H9 (cell line): ENCODE results near the gene GOLPH3L. TPM values are rescaled to one million over a fixed set of nuclear protein-coding genes. Genes with fewer than 3 reads are reported as not detected.

Experiments
- DNase-seq: peaks from one replicate; pipeline ENCODE4 v3.0.0-alpha.2; 2017
- H2AFZ ChIP-seq: one replicate; pipeline ENCODE4 v1.6.1; 2013; ENCODE audit warnings: mild to moderate bottlenecking, low read length, control low read depth, moderate library complexity
- H2AK5ac ChIP-seq: 2 replicates; pipeline ENCODE4 v1.6.1; 2013; ENCODE audit warnings: low read length, control low read depth, mixed read lengths; ENCODE audit not compliant: insufficient read length
- H2BK120ac ChIP-seq: one replicate; pipeline ENCODE4 v1.6.1; 2013; ENCODE audit warnings: low read depth, mild to moderate bottlenecking, low read length, control low read depth, inconsistent platforms; ENCODE audit not compliant: poor library complexity, severe bottlenecking
- H2BK12ac ChIP-seq: 2 replicates; pipeline ENCODE4 v1.6.1; 2013; ENCODE audit warnings: low read length, control low read depth, mixed read lengths, low read depth; ENCODE audit not compliant: insufficient read length
- H2BK15ac ChIP-seq: 2 replicates; pipeline ENCODE4 v1.6.1; 2013; ENCODE audit warnings: low read depth, low read length, control low read depth
- H2BK20ac ChIP-seq: one replicate; pipeline ENCODE4 v1.6.1; 2013; ENCODE audit warnings: low read depth, mild to moderate bottlenecking, low read length, control low read depth, inconsistent platforms; ENCODE audit not compliant: poor library complexity, severe bottlenecking
- H2BK5ac ChIP-seq: 2 replicates; pipeline ENCODE4 v1.6.1; 2013; ENCODE audit warnings: low read length, control low read depth, mixed read lengths; ENCODE audit not compliant: insufficient read length
- H3K14ac ChIP-seq: 2 replicates; pipeline ENCODE4 v1.6.1; 2013; ENCODE audit warnings: low read length, control low read depth; ENCODE audit not compliant: insufficient read depth
- H3K18ac ChIP-seq: 2 replicates; pipeline ENCODE4 v1.6.1; 2013; ENCODE audit warnings: low read depth, mild to moderate bottlenecking, mixed read lengths, low read length, control low read depth; ENCODE audit not compliant: insufficient read length
- H3K23ac ChIP-seq: 2 replicates; pipeline ENCODE4 v1.6.1; 2013; ENCODE audit warnings: low read length, control low read depth, mixed read lengths, low read depth; ENCODE audit not compliant: insufficient read length
- H3K23me2 ChIP-seq: 2 replicates; pipeline ENCODE4 v1.6.1; 2013; ENCODE audit warnings: low read depth, mild to moderate bottlenecking, mixed read lengths, low read length, control low read depth; ENCODE audit not compliant: insufficient read length, poor library complexity, severe bottlenecking
- H3K27ac ChIP-seq: 2 replicates; pipeline ENCODE4 v1.5.1; 2013; ENCODE audit warnings: low read length, control low read depth, mixed read lengths, low read depth; ENCODE audit not compliant: insufficient read length
- H3K27me3 ChIP-seq: 2 replicates; pipeline ENCODE4 v1.6.1; 2013; ENCODE audit warnings: low read length, control low read depth, inconsistent platforms; ENCODE audit not compliant: insufficient read depth
- H3K4ac ChIP-seq: 2 replicates; pipeline ENCODE4 v1.6.1; 2013; ENCODE audit warnings: low read depth, mild to moderate bottlenecking, control low read depth, inconsistent platforms, low read length, moderate library complexity
- H3K4me1 ChIP-seq: 2 replicates; pipeline ENCODE4 v1.6.1; 2013; ENCODE audit warnings: low read length, control low read depth, inconsistent platforms; ENCODE audit not compliant: insufficient read depth
- H3K4me2 ChIP-seq: 2 replicates; pipeline ENCODE4 v1.6.1; 2013; ENCODE audit warnings: low read length, control low read depth, mixed read lengths; ENCODE audit not compliant: insufficient read length, insufficient read depth
- H3K56ac ChIP-seq: 2 replicates; pipeline ENCODE4 v1.6.1; 2013; ENCODE audit warnings: low read depth, mild to moderate bottlenecking, mixed read lengths, low read length, control low read depth; ENCODE audit not compliant: insufficient read length
- H3K79me1 ChIP-seq: 2 replicates; pipeline ENCODE4 v1.6.1; 2013; ENCODE audit warnings: low read depth, mild to moderate bottlenecking, moderate library complexity, low read length, control low read depth, inconsistent platforms; ENCODE audit not compliant: insufficient read depth, poor library complexity, severe bottlenecking
- H3K79me2 ChIP-seq: 2 replicates; pipeline ENCODE4 v1.6.1; 2013; ENCODE audit warnings: low read length, control low read depth, inconsistent platforms; ENCODE audit not compliant: insufficient read depth
- H3K9ac ChIP-seq: 2 replicates; pipeline ENCODE4 v1.6.1; 2013; ENCODE audit warnings: low read length, control low read depth, mixed read lengths; ENCODE audit not compliant: insufficient read length; ENCODE audit errors: extremely low read depth
- H3K9me3 ChIP-seq: one replicate; pipeline ENCODE4 v1.6.1; 2013; ENCODE audit warnings: low read depth, low read length, inconsistent platforms; ENCODE audit not compliant: control insufficient read depth
- H3T11ph ChIP-seq: one replicate; pipeline ENCODE4 v1.6.1; 2013; ENCODE audit warnings: mild to moderate bottlenecking, low read length, control low read depth, inconsistent platforms
- H4K20me1 ChIP-seq: one replicate; pipeline ENCODE4 v1.6.1; 2013; ENCODE audit not compliant: control insufficient read depth, insufficient read length, insufficient read depth
- H4K5ac ChIP-seq: 2 replicates; pipeline ENCODE4 v1.6.1; 2013; ENCODE audit warnings: low read depth, mild to moderate bottlenecking, mixed read lengths, low read length, control low read depth; ENCODE audit not compliant: insufficient read length
- H4K8ac ChIP-seq: replicated peaks from 2 replicates; pipeline ENCODE4 v1.6.1; 2013; ENCODE audit warnings: low read length, control low read depth, mixed read lengths, low read depth; ENCODE audit not compliant: insufficient read length
- H4K91ac ChIP-seq: 2 replicates; pipeline ENCODE4 v1.6.1; 2013; ENCODE audit warnings: low read depth, mild to moderate bottlenecking, moderate library complexity, mixed read lengths, low read length, control low read depth; ENCODE audit not compliant: insufficient read length
- H3K27ac Mint-ChIP-seq, 3 experiments: 2 replicates in 2 of 3; 3 replicates in 1 of 3; pipeline ENCODE4 v1.8.0; 2020 to 2021; ENCODE audit warnings: mixed read lengths in 3 of 3, mild to moderate bottlenecking in 1 of 3, moderate library complexity in 1 of 3
- H3K27me3 Mint-ChIP-seq: 2 replicates; pipeline ENCODE4 v1.8.0; 2021; ENCODE audit warnings: low read depth, mild to moderate bottlenecking, moderate library complexity, mixed read lengths
- H3K36me3 Mint-ChIP-seq, 3 experiments: 2 replicates in 2 of 3; 3 replicates in 1 of 3; pipeline ENCODE4 v1.8.0; 2020 to 2021; ENCODE audit warnings: low read depth in 3 of 3, mixed read lengths in 3 of 3; ENCODE audit not compliant: insufficient read depth in 1 of 3
- H3K4me1 Mint-ChIP-seq, 2 experiments: 2 replicates each; pipeline ENCODE4 v1.8.0; 2020; ENCODE audit warnings: mixed read lengths in 2 of 2
- H3K4me3 Mint-ChIP-seq, 2 experiments: 2 replicates in 1 of 2; 3 replicates in 1 of 2; pipeline ENCODE4 v1.8.0; 2020 to 2021; ENCODE audit warnings: mild to moderate bottlenecking in 2 of 2, mixed read lengths in 2 of 2, moderate library complexity in 1 of 2
- H3K9me3 Mint-ChIP-seq, 2 experiments: 2 replicates in 1 of 2; 3 replicates in 1 of 2; pipeline ENCODE4 v1.8.0; 2020; ENCODE audit warnings: mild to moderate bottlenecking in 2 of 2, mixed read lengths in 2 of 2, moderate library complexity in 1 of 2
- CTCF ChIP-seq: fragments of 200-600 bp; sonication (generic); conservative IDR thresholded peaks from 3 replicates; pipeline ENCODE4 v1.8.0; 2021; ENCODE audit warnings: antibody characterized with exemption, mild to moderate bottlenecking
- WGBS: extraction: QIAGEN DNeasy Blood & Tissue Kit; methylation state at CpG from one replicate; pipeline ENCODE4 v1.1.7; 2013; ENCODE audit warnings: missing lambda C conversion rate, low lambda C conversion rate, mixed read lengths; ENCODE audit not compliant: insufficient read length; ENCODE audit errors: extremely low coverage; 5-methylcytosine and 5-hydroxymethylcytosine counted together
- total RNA-seq: library from RNA; stranded (reverse); gene quantifications from 2 replicates; pipeline ENCODE4 v1.2.1, GENCODE V29; 2021

The GOLPH3L gene
- total RNA-seq, 1 experiment from 2014 or later = 30.5 TPM

DNA sequence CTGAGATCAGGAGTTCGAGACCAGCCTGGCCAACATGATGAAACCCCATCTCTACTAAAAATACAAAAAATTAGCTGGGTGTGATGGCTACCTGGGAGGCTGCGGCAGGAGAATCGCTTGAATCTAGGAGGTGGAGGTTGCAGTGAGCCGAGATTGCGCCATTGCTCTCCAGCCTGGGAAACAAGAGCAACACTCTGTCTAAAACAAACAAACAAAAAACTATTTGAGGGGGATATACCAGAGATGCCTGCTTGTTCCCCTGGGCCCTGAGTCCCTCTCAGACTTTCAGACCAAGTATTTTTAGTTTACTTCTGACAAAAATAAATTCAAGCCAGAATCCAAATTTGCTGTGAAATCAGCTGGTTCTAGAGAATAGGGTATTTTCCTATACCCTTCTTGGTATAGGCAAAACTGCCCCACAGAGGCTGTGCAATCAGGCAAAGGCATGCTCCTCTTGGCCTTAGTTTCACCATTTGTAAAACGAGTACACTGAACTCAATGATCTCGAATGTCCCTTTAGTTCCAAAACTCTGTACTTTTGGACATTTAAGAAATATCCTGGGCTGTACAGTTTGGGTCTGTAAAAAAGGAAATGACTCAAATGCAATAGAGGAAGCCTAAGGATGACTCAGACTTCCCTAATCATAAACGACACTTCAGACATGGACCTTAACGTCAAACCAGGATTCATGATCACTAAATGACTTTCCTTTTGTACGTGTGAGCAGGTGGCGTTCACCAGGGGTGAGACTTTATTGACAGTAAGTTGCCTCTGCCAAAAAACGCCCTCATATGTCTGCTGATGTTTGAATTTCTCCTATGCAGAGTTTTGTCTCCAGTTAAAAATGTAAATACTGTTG, 83.7 kb downstream of the GOLPH3L start:
- no peak overlapping the region for H3K23ac ChIP-seq
- H2BK15ac ChIP-seq = no peak overlapping the region
- no peak overlapping the region for H3T11ph ChIP-seq
- no peak overlapping the region for H3K18ac ChIP-seq
- no peak overlapping the region for H3K9ac ChIP-seq
- no peaks in the 10 kb centered on the region for H4K20me1 ChIP-seq
- no peak overlapping the region for H2AFZ ChIP-seq
- no peak overlapping the region for H2BK12ac ChIP-seq
- no peak overlapping the region for H4K5ac ChIP-seq
- H3K14ac ChIP-seq = no peak overlapping the region
- no peak for TF ChIP-seq CTCF
- H3K27ac Mint-ChIP-seq = peak overlapping the region in 2 of 3 experiments; percentile 70 to 82; a peak in 2 of 7 replicates
- H3K27me3 ChIP-seq = no peaks in the 10 kb centered on the region
- H2BK120ac ChIP-seq = no peak overlapping the region
- no peaks in the 10 kb centered on the region for H3K9me3 Mint-ChIP-seq
- H3K27ac ChIP-seq = no peak overlapping the region
- H3K27me3 Mint-ChIP-seq = no peaks in the 10 kb centered on the region; the same call in 1 of the 2 replicates
- no CpG with 5 or more reads among the region's 12 CpGs for WGBS
- peaks cover 18% of the 10 kb centered on the region in 2 experiments for H3K4me1 Mint-ChIP-seq
- no peak for DNase-seq
- no peak overlapping the region for H3K56ac ChIP-seq
- no peak overlapping the region for H2BK20ac ChIP-seq
- no peaks in the 10 kb centered on the region for H3K9me3 ChIP-seq
- H4K8ac ChIP-seq = no peak overlapping the region
- no peaks in the 10 kb centered on the region for H3K79me1 ChIP-seq
- H2AK5ac ChIP-seq = no peak overlapping the region
- H3K36me3 Mint-ChIP-seq = peaks cover 37 to 59% (median 52%) of the 10 kb centered on the region in 3 experiments; a peak in 6 of 7 replicates
- H3K4me2 ChIP-seq = no peak overlapping the region
- H3K79me2 ChIP-seq = no peaks in the 10 kb centered on the region
- H3K4ac ChIP-seq = no peak overlapping the region
- H4K91ac ChIP-seq = no peak overlapping the region
- H3K4me3 Mint-ChIP-seq = no peak overlapping the region
- H3K4me1 ChIP-seq = no peaks in the 10 kb centered on the region; the same call in 1 of the 2 replicates
- H3K23me2 ChIP-seq = no peaks in the 10 kb centered on the region
- H2BK5ac ChIP-seq = no peak overlapping the region
